Measurements from ENCODE around the gene ZRANB3.

GRCh38 chr2:135299658-135300244 lies 231.3 kb downstream of the ZRANB3 start:
- TF ChIP-seq RARB (CRISPR knock-in tag; IDR thresholded peaks at IDR 0.05) (no peak), SNAI2 (CRISPR knock-in tag; IDR thresholded peaks at IDR 0.05) (no peak), CREB5 (CRISPR knock-in tag; IDR thresholded peaks at IDR 0.05; ENCODE audit: low read depth) (no peak), ZNF8 (CRISPR knock-in tag; IDR thresholded peaks at IDR 0.05) (no peak), TSHZ2 (CRISPR knock-in tag; IDR thresholded peaks at IDR 0.05) (no peak), PATZ1 (CRISPR knock-in tag; IDR thresholded peaks at IDR 0.05; ENCODE audit: borderline replicate concordance) (no peak)

All from SK-N-SH treated with all-trans-retinoic acid at 6 μM for 48 hours (cell line).